ENCODE results near the gene LRRC8C. TPM values are rescaled to one million over a fixed set of nuclear protein-coding genes. Genes with fewer than 3 reads are reported as not detected.

LRRC8C gene
- total RNA-seq, 1 experiment from 2014 or later: 8.4 TPM

- TF ChIP-seq ATF3 (IDR thresholded peaks at IDR 0.05): no peak
- no peak for TF ChIP-seq FOSL1 (IDR thresholded peaks at IDR 0.05; ENCODE audit: low read depth)
- no peak for TF ChIP-seq ELF1 (IDR thresholded peaks at IDR 0.05; ENCODE audit: borderline replicate concordance, low read depth)
- no peak for TF ChIP-seq MAX (IDR thresholded peaks at IDR 0.05)
- no peak for TF ChIP-seq EZH2phosphoT487 (IDR thresholded peaks at IDR 0.05; ENCODE audit: borderline replicate concordance)
- TF ChIP-seq ZBTB33 (IDR thresholded peaks at IDR 0.05; ENCODE audit: extremely low read depth, insufficient replicate concordance, low read length): no peak
- no peak for TF ChIP-seq ZFX (IDR thresholded peaks at IDR 0.05)
- no peak for TF ChIP-seq JUND (IDR thresholded peaks at IDR 0.05)
- no peak for TF ChIP-seq YY1 (IDR thresholded peaks at IDR 0.05; ENCODE audit: extremely low read depth, insufficient replicate concordance, low read depth, low read length)
- no peak for TF ChIP-seq SIN3A (IDR thresholded peaks at IDR 0.05; ENCODE audit: low read depth)
- TF ChIP-seq TCF7L2 (IDR thresholded peaks at IDR 0.05; ENCODE audit: borderline replicate concordance, extremely low read depth, insufficient read depth, insufficient read length): no peak
- no peak for TF ChIP-seq RAD21 (IDR thresholded peaks at IDR 0.05; ENCODE audit: low read depth)
These were observed 66.6 kb downstream of the LRRC8C start (continued) for GRCh38 chr1:89699451-89699986.

GRCh38 chr1:89701746-89702241, 68.9 kb downstream of the LRRC8C start:
- DNase-seq (ENCODE audit: low read depth, low spot score) (no peak), ATAC-seq (no peak)
- no peak overlapping the region for H3K4me3 ChIP-seq (replicated peaks in 1 of 2; ENCODE audit: low read depth in 1 of 2, low read length in 2 of 2)
- no peak overlapping the region for H3K9ac ChIP-seq (ENCODE audit: low read length)
- no peak overlapping the region for H3K4me2 ChIP-seq (ENCODE audit: low read length)
- H3K4me1 ChIP-seq (ENCODE audit: control insufficient read depth in 1 of 2, insufficient read depth in 2 of 2, low read length in 2 of 2): no peaks in the 10 kb centered on the region
- no TSS peak for BruUV-seq (replicated peaks)
- POLR2A ChIA-PET: no interaction called here
- H3K79me2 ChIP-seq (ENCODE audit: insufficient read depth, low read length): no peaks in the 10 kb centered on the region
- intact Hi-C loops (cut with micrococcal nuclease): no loop called here
- H3K27ac ChIP-seq (ENCODE audit: low read depth, low read length): no peak overlapping the region
- CTCF ChIA-PET: no interaction called here
- H3K36me3 ChIP-seq (ENCODE audit: control insufficient read depth in 1 of 2, insufficient read depth in 2 of 2, low read length in 2 of 2): no peaks in the 10 kb centered on the region
- H4K20me1 ChIP-seq (ENCODE audit: insufficient read depth): no peaks in the 10 kb centered on the region
- H3K9me2 ChIP-seq (ENCODE audit: insufficient read depth): no peaks in the 10 kb centered on the region
- RAD21 ChIA-PET (ENCODE audit: low non-redundant PET in 1 of 2, low total read pairs in 2 of 2, uncharacterized antibody in 2 of 2, unreplicated experiment in 2 of 2): no interaction called here
- no peaks in the 10 kb centered on the region for H3K27me3 ChIP-seq (ENCODE audit: insufficient read depth, low read length)
- no peak overlapping the region for H2AFZ ChIP-seq (ENCODE audit: low read depth, low read length, poor library complexity, severe bottlenecking)
- no peaks in the 10 kb centered on the region for H3K9me3 ChIP-seq (ENCODE audit: control insufficient read depth in 1 of 2, insufficient read depth in 1 of 2, low read depth in 1 of 2, low read length in 2 of 2)
- TF ChIP-seq TCF7L2 (IDR thresholded peaks at IDR 0.05; ENCODE audit: borderline replicate concordance, extremely low read depth, insufficient read depth, insufficient read length) (no peak), EZH2phosphoT487 (IDR thresholded peaks at IDR 0.05; ENCODE audit: borderline replicate concordance) (no peak), SRF (IDR thresholded peaks at IDR 0.05; ENCODE audit: low read depth) (no peak), RAD21 (IDR thresholded peaks at IDR 0.05; ENCODE audit: low read depth) (no peak), YY1 (IDR thresholded peaks at IDR 0.05; ENCODE audit: extremely low read depth, insufficient replicate concordance, low read depth, low read length) (no peak), REST (IDR thresholded peaks at IDR 0.05; ENCODE audit: low read depth) (no peak), EZH2 (IDR thresholded peaks at IDR 0.05) (no peak), CEBPB (IDR thresholded peaks at IDR 0.05; ENCODE audit: low read depth) (no peak), ATF3 (IDR thresholded peaks at IDR 0.05) (no peak), ZFX (IDR thresholded peaks at IDR 0.05) (no peak), FOSL1 (IDR thresholded peaks at IDR 0.05; ENCODE audit: low read depth) (no peak), SP1 (IDR thresholded peaks at IDR 0.05; ENCODE audit: low read depth) (no peak), MAX (IDR thresholded peaks at IDR 0.05) (no peak), CBX3 (IDR thresholded peaks at IDR 0.05; ENCODE audit: low read depth) (no peak), POLR2AphosphoS5 (IDR thresholded peaks at IDR 0.05; ENCODE audit: low read depth, low read length) (no peak)

Measured in HCT116 (cell line).